Loucy (cell line): ENCODE measurements around the gene GOLGA1.

ENCODE experiments used
- CTCF ChIP-seq: fragments of 200-600 bp; sonication (generic); conservative IDR thresholded peaks from 2 replicates; pipeline ENCODE4 v1.5.1; 2014; ENCODE audit warnings: mild to moderate bottlenecking, antibody characterized with exemption, low read length
- EZH2phosphoT487 ChIP-seq: fragments of 200-600 bp; IDR thresholded peaks from 2 replicates; pipeline ENCODE4 v1.6.1; 2018; ENCODE audit warnings: antibody characterized with exemption, mild to moderate bottlenecking, moderate library complexity, borderline replicate concordance

DNA sequence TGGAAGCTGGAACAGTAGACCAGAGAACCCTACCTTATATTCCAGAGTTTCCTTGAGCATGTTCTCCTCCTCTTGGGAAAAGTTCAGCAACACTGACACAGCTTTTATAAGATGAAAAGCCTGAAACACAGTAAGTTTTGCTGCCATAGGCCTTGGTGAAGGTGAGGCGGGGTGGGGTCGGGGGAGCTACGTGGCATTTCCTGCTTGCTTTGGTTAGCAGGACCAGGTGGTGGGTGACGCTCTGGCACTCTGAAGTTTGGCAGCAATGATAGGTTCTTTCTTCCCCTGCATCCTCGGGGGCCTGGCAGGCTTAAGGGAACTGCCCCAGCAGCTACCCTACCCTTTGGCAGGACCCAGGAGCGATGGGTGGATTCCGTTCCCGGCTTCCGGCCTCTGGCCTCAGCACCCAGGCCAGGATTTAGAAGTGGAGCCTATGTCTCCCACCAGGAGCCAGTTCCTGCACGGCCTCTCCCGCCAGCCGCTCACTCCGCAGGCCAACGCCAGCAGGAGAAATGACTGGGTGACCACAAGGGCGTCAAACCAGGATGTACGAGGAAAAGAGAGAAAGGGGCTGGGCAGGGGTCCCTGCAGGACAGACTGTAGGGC is 59.6 kb downstream of the GOLGA1 start:
- TF ChIP-seq CTCF (no peak), EZH2phosphoT487 (no peak)
